ENCODE data around the gene ALX4. TPM values are rescaled to one million over a fixed set of nuclear protein-coding genes. Genes with fewer than 3 reads are reported as not detected.

The ALX4 gene
- total RNA-seq, 2 experiments from 2014 or later = not detected

GRCh38 chr11:44345781-44346180 lies 35.8 kb upstream of the ALX4 start:
- no peaks in the 10 kb centered on the region for H3K9me3 Mint-ChIP-seq
- CTCF ChIA-PET = no interaction called here
- Histone ChIP-seq H3K27me3 (ENCODE audit: control insufficient read depth in 1 of 2, insufficient read depth in 2 of 2, low read length in 2 of 2) (peaks cover 2 to 15% of the 10 kb centered on the region in 2 experiments), H3K9me3 (ENCODE audit: control insufficient read depth in 1 of 2, insufficient read depth in 1 of 2, low read length in 2 of 2) (no peaks in the 10 kb centered on the region), H3K27ac (ENCODE audit: low read depth in 1 of 2, low read length in 2 of 2) (no peak overlapping the region), H3K36me3 (ENCODE audit: insufficient read depth, low read length) (no peaks in the 10 kb centered on the region), H3K4me3 (ENCODE audit: low read length) (no peak overlapping the region), H3K4me1 (ENCODE audit: insufficient read depth, low read length) (no peaks in the 10 kb centered on the region)
- H3K4me3 Mint-ChIP-seq = no peak overlapping the region
- H3K36me3 Mint-ChIP-seq (ENCODE audit: low read depth) = no peaks in the 10 kb centered on the region
- POLR2A ChIA-PET = no interaction called here
- no peaks in the 10 kb centered on the region for H3K4me1 Mint-ChIP-seq (ENCODE audit: low read depth)
- intact Hi-C loops (cut with DNase I, micrococcal nuclease) = no loop called here
- peaks cover 39% of the 10 kb centered on the region for H3K27me3 Mint-ChIP-seq
- TF ChIP-seq, protein P1, sequence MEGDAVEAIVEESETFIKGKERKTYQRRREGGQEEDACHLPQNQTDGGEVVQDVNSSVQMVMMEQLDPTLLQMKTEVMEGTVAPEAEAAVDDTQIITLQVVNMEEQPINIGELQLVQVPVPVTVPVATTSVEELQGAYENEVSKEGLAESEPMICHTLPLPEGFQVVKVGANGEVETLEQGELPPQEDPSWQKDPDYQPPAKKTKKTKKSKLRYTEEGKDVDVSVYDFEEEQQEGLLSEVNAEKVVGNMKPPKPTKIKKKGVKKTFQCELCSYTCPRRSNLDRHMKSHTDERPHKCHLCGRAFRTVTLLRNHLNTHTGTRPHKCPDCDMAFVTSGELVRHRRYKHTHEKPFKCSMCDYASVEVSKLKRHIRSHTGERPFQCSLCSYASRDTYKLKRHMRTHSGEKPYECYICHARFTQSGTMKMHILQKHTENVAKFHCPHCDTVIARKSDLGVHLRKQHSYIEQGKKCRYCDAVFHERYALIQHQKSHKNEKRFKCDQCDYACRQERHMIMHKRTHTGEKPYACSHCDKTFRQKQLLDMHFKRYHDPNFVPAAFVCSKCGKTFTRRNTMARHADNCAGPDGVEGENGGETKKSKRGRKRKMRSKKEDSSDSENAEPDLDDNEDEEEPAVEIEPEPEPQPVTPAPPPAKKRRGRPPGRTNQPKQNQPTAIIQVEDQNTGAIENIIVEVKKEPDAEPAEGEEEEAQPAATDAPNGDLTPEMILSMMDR (IDR thresholded peaks at IDR 0.05) = no peak
- H3K27ac Mint-ChIP-seq = no peak overlapping the region
- DNase-seq (no peak), ATAC-seq (ENCODE audit: poor library complexity) (no peak)

DNA sequence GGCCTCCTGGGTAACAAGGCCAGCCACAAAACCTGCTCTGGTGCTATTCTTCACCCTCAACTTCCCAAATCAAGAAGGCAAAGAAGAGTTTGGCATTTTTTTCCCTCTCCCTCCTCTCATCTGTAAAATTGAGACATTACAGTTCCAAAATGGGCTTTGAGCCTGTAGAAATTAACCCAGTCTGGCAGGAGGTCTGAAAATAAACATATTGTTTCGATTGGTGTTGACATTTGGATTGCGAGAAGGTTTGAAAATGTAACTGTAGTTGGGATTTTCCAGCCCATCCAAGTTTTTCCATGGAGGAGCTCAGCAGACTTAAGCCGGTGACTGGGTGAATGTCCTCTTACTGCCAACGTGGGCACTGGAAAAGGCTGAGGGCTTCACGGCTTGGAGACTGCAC lies 35.0 kb upstream of the ALX4 start:
- ChIA-PET CTCF (no interaction called here), POLR2A (no interaction called here)
- TF ChIP-seq, protein P1 (IDR thresholded peaks at IDR 0.05) = no peak
- Histone ChIP-seq H3K36me3 (ENCODE audit: insufficient read depth, low read length) (no peaks in the 10 kb centered on the region), H3K4me1 (ENCODE audit: insufficient read depth, low read length) (no peaks in the 10 kb centered on the region), H3K27me3 (ENCODE audit: control insufficient read depth in 1 of 2, insufficient read depth in 2 of 2, low read length in 2 of 2) (peaks cover 2 to 13% of the 10 kb centered on the region in 2 experiments), H3K4me3 (ENCODE audit: low read length) (no peak overlapping the region), H3K9me3 (ENCODE audit: control insufficient read depth in 1 of 2, insufficient read depth in 1 of 2, low read length in 2 of 2) (no peaks in the 10 kb centered on the region), H3K27ac (ENCODE audit: low read depth in 1 of 2, low read length in 2 of 2) (no peak overlapping the region)
- no peak for ATAC-seq (ENCODE audit: poor library complexity)
- Mint-ChIP-seq H3K4me3 (no peak overlapping the region), H3K27me3 (peaks cover 32% of the 10 kb centered on the region), H3K36me3 (ENCODE audit: low read depth) (no peaks in the 10 kb centered on the region), H3K9me3 (no peaks in the 10 kb centered on the region), H3K27ac (no peak overlapping the region), H3K4me1 (ENCODE audit: low read depth) (no peaks in the 10 kb centered on the region)
- no peak for DNase-seq
- intact Hi-C loops (cut with DNase I, micrococcal nuclease) = no loop called here

GRCh38 chr11:44344423-44344820 lies 34.5 kb upstream of the ALX4 start:
- no peak for DNase-seq
- no peaks in the 10 kb centered on the region for H3K4me1 Mint-ChIP-seq (ENCODE audit: low read depth)
- TF ChIP-seq, protein P1 (IDR thresholded peaks at IDR 0.05) = no peak
- no peak overlapping the region for H3K27ac ChIP-seq (ENCODE audit: low read depth in 1 of 2, low read length in 2 of 2)
- H3K36me3 Mint-ChIP-seq (ENCODE audit: low read depth) = no peaks in the 10 kb centered on the region
- intact Hi-C loops (cut with DNase I, micrococcal nuclease) = no loop called here
- CTCF ChIA-PET = no interaction called here
- no peak overlapping the region for H3K27ac Mint-ChIP-seq
- H3K9me3 Mint-ChIP-seq = no peaks in the 10 kb centered on the region
- peaks cover 29% of the 10 kb centered on the region for H3K27me3 Mint-ChIP-seq
- POLR2A ChIA-PET = no interaction called here
- no peaks in the 10 kb centered on the region for H3K36me3 ChIP-seq (ENCODE audit: insufficient read depth, low read length)
- H3K27me3 ChIP-seq (ENCODE audit: control insufficient read depth in 1 of 2, insufficient read depth in 2 of 2, low read length in 2 of 2) = peaks cover 2 to 13% of the 10 kb centered on the region in 2 experiments
- ATAC-seq (ENCODE audit: poor library complexity) = no peak
- no peak overlapping the region for H3K4me3 ChIP-seq (ENCODE audit: low read length)
- no peak overlapping the region for H3K4me3 Mint-ChIP-seq
- H3K4me1 ChIP-seq (ENCODE audit: insufficient read depth, low read length) = no peaks in the 10 kb centered on the region
- no peaks in the 10 kb centered on the region for H3K9me3 ChIP-seq (ENCODE audit: control insufficient read depth in 1 of 2, insufficient read depth in 1 of 2, low read length in 2 of 2)

All from CD4-positive, alpha-beta T cell (primary cell).